GM04503 (cell line): ENCODE results near the gene RPS10.

Source experiments
- DNase-seq: peaks from one replicate; pipeline ENCODE4 v3.0.0-alpha.2; 2012; ENCODE audit warnings: low read depth

The RPS10 gene

GRCh38 chr6:34425498-34426410 is at the start of gene RPS10:
Gene RPS10, minus strand, starts transcription at chr6:34426069. Its CDS starts 848 bp downstream, at chr6:34425221.
- DNase-seq: peak; percentile 57

DNA sequence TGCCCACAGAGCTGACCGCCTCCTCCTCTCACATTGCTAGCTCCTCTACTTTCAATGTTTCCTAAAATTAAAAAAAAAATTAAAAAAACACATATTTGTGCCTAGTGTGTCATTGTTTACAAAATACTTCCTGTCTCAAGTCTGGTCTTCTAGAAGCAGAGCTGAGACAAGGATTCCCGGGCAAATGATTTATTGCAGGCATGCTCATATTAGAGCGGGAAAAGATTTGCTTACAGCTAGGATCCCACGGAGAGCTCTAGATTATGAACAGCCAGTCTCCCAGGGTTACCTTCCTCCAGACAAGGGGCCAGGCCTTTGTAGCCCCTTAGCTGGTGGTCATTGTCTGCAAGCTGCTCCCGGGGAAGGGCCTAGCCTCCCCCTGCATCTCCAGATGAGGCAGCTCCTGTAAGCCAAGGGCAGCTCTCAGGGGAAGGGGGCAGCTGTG is 49.4 kb upstream of the RPS10 start:
- no peak for DNase-seq

GRCh38 chr6:34474754-34475153 is 48.9 kb upstream of the RPS10 start:
- no peak for DNase-seq

- no peak for DNase-seq
Measured at GRCh38 chr6:34473967-34474366, 48.1 kb upstream of the RPS10 start.

GRCh38 chr6:34472425-34472824 is 46.6 kb upstream of the RPS10 start:
- DNase-seq: no peak

DNA sequence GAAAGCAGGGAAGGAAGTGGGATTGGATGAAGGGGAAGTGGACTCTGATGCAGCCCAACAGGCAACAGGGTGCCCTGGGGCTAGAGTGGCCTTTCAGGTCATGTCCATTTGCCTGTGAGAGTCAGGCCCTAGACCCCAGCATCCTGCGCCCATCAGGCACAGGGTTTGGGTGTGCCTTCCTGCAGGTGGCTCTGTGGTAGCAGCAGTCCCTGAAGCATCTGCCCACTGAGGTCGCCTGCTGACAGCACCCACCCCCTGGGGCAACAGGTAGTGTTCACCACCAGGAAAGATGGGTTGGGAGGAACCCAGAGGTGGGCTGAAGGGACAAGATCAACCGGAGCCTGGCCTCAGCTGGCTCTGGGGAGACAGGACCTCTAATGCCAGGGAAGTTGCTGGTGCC is 43.6 kb upstream of the RPS10 start:
- no peak for DNase-seq

DNA sequence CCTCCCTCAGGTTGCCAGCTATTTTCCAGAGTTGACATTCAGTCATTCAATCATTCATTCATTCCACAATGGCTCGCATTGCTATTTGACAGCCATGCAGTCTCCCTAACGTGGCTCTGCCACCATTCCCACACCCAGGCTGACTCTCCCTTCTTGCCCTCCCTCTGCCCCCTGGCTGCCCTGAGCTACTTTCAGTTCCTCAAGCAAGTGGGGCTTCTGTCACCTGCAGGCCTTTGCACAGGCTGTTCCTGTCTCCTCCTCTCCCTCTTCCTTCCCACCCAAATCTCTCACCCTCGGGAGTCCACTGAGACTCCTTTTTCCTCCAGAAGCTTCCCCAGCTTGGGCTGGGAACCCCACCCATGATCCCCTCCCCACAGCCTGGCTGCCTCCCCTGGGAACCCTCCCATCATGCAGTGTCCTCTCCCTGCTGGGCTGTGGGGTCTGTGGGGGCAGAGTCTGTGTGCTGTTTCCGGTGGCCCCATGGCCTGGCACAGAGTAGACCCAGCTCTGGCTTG is 42.6 kb upstream of the RPS10 start:
- no peak for DNase-seq

DNA sequence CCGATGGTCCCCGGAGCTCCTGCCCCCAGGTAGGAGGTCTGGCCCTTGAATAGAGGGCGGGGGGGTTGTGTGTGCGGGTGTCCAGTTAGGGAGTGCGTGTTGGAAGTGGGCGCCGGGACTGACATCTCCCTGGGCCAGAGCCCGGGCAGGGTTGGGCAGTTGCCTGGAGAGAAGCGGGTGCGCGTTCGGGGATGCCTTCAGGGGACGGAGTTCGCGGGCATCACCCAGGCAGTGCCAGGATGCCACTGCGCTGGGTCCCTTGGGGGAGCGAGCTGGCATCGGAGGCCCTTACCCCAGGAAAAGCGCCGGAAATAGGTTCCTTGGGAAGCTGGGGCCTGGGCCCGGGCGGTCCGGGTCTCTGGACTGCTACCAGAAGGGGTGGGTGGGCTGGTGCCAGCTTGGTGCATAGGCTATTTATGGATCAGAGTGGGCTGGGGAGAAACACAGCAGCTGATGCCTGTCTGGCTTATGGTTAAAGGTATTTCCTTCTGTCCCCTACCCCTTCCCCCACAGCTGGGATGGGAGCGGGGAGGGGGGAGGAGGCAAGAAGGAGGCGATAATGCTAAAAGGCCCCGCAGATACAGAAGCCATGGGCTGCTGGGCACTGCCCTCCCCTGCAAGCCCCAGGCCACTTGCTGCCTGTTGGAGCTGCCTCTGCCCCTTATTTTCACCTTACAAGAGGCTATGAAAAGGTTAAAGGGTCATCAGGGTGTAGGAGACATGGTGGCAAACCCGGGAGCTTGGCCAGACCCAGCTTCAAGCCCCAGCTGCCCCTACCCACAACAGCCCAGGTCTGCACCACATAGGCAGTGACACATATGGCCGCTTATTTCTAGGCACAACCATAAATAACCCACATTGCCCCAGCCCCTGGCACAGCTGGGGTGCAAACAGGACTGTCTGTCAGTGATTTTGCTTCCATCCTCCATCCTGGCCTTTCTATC is 40.6 kb upstream of the RPS10 start:
- DNase-seq: no peak

- no peak for DNase-seq
Measured at GRCh38 chr6:34465531-34466241, 39.8 kb upstream of the RPS10 start, which contains the start of gene PACSIN1. Gene PACSIN1, plus strand, starts transcription at chr6:34466076. Its CDS starts 60,230 bp downstream, at chr6:34526306.

- DNase-seq: no peak
Measured at GRCh38 chr6:34463849-34464248, 38.0 kb upstream of the RPS10 start.

DNA sequence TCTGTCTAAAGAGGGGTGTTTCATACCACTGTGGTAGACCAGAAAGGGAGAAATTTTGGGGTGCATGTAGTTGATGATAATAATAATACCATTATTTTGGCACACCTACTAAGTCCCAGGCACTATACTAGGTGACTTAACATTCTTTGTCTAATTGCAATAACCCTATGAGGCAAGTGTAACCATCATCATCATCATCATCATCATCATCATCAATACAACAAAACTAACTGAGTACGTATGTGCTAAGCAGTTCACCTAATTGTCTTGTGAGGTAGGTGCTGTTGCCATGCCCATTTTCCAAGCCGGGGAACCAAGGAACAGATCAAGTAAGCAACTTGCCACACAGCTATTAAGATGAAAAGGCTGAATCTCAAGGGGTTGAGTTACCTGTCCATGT is 37.4 kb upstream of the RPS10 start:
- DNase-seq: no peak

DNA sequence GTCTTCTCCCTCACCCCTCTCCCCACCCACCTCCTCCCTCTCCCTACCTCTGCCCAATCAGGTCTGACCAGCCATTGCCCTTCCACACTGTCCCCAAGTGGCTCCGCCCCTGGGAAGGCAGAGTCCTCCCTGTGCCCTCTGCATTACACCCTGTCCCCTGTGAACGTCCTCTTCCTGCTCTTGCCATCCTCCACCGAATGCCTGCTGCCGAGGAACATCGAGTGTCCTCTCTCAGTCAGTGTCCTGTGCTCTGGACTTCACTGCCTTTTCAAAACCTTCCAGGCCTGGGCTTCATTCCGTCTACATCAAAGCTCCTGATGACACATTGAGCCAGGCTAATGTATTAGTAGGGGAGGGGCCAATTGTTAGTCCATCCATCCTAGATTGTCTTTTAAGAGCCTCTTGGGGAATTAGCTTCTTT is 36.7 kb upstream of the RPS10 start:
- DNase-seq: no peak

GRCh38 chr6:34462010-34462409 is 36.1 kb upstream of the RPS10 start:
- no peak for DNase-seq

DNA sequence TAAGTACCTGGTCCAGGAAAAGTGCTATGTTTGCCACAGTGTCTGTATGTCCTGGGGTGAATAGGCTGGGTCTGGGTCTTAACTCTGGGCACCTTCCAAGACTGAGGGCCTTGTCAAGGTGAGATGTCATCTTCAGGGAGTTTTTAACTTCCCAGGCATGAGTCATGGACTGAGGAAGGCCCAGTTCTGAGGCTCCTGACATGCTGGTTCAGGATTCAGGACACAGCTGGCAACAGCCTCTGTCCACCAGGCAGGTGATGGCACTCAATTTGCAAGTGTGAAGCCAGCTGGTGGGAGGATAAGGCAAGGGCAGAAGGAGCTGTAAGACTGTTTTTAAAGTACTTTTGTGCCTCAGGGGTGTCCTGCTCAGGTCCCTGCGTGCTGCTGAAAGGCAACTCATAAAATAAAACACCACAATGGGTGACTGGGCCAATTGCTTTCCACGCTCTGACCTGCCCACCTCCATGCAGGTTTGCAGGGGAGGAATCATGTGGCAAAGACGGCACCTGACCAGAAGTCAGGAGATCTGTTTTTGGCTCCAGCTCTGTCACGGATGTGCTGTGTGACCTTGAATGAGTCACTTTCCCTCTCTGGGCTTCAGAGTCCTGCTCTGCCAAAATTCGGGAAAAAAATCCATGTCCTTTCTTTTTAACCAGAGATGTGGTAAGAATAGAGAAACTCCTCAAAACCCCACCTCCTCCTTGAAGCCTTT is 35.1 kb upstream of the RPS10 start:
- DNase-seq: no peak

DNA sequence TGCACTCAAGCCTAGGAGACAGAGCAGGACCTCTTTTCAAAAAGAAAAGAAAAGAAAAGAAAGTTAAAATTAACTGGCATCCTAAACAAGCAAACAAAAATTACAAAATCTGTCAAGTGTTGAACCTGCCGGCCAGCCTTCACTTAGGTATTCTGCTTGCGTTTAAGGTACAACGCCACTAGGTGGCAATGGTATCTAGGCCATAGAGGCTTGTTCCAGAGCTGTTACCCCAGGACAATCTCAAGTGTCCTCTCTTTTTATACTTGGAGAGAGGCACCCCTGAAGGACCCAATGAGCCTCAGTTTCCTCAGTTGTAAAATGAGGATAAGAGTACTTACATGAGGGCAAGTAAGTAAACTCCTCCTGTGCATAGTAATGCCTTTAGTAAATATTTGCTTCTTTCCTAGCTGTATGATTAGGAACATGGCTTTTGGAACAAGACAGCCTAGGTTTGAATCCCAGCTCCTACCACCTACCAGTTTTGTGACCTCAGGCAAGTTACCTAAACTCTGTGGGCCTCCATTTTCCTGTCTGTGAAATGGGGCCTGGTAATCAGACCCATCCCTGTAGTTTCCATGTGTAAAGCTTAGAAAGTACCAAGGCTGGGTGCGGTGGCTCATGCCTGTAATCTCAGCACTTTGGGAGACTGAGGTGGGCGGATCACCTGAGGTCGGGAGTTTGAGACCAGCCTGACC is 34.2 kb upstream of the RPS10 start:
- DNase-seq: no peak

- DNase-seq: no peak
Measured at GRCh38 chr6:34457742-34458735, 32.2 kb upstream of the RPS10 start.

DNA sequence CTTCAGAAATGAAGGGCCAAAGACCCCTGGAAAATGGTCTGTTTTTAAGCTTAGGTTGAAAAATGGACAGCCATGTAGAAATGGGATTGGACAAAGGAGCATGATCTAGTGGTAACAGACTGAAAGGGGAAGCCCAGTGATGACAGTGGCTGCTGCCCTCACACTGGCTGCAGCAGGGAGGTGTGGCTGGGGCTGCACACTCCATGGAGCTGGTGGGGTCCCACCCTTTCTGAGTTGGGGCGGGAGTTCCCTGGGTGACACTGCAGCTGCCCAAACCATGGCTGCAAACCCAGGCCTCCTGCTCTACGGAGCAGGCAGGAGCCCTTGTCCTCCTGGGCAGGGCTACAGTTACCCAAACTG is 31.5 kb upstream of the RPS10 start:
- no peak for DNase-seq

GRCh38 chr6:34455831-34456230 is 30.0 kb upstream of the RPS10 start:
- no peak for DNase-seq

- DNase-seq: no peak
Measured at GRCh38 chr6:34451192-34451591, 25.3 kb upstream of the RPS10 start.
